H54 (cell line): Measurements from ENCODE around the gene MYO1D.
"Not testable (repeated sequence)": the region's sequence is repeated elsewhere in the genome, so short reads cannot be mapped to it uniquely, and the experiment has no call there.

Experiments
- DNase-seq: peaks from one replicate; pipeline ENCODE4 v3.0.0; 2011; ENCODE audit warnings: low spot score, mixed read lengths; ENCODE audit not compliant: insufficient read length
- FAIRE-seq: peaks from 3 replicates; lab custom pipeline; 2011; peaks lifted over from hg19 to GRCh38; lab: Jason Lieb, UNC
- POLR2A ChIP-seq: IDR thresholded peaks from 2 replicates; pipeline ENCODE4 v1.6.1; 2011; ENCODE audit warnings: low read depth, mild to moderate bottlenecking, low read length

MYO1D gene

DNA sequence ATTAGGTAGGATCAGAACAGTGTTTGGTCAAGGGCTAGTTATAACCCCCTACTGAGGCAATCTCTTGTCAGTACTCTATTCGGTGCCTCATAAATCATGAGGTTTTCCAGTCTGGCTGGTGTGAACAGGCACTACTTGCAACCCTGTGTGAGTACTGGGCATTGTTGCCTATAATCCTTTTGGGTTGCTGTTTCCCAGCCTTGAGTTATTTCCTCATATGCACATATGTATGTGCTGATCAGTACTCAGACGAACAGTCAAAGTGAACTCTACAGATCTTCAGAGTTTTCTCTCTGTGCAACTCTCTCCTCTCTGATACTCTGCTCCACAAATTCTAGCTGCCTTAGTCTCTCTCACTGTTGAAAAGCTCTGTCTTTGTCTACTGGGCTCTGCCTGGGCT is 225.8 kb downstream of the MYO1D start:
- no peak for FAIRE-seq
- TF ChIP-seq POLR2A: no peak
- DNase-seq: no peak

GRCh38 chr17:32648450-32648849 is 228.5 kb downstream of the MYO1D start:
- no peak for TF ChIP-seq POLR2A
- no peak for DNase-seq
- FAIRE-seq: no peak

DNA sequence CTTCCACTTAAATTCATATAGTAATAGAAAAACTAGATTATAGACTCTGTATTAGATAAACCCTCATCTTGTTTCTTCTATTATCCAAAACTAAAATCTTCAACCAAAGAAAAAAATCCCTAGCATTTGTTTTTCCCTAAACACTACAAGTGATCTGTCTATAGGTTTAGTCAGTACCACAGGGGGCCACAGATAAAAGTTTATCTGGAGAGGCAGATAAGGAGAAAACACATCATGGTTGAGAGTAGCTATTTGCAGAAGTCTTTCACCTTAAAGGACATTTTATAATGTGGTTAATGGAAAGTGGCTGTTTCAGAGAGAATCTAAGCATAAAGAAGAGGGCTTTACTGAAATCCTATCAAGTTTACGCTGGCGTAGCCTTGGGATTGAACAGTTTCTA is 230.0 kb downstream of the MYO1D start:
- no peak for TF ChIP-seq POLR2A
- no peak for FAIRE-seq
- DNase-seq: no peak

DNA sequence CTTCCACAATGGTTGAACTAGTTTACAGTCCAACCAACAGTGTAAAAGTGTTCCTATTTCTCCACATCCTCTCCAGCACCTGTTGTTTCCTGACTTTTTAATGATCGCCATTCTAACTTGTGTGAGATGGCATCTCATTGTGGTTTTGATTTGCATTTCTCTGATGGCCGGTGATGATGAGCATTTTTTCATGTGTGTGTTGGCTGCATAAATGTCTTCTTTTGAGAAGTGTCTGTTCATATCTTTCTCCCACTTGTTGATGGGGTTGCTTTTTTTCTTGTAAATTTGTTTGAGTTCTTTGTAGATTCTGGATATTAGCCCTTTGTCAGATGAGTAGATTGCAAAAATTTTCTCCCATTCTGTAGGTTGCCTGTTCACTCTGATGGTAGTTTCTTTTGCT is 235.4 kb downstream of the MYO1D start:
- not testable (repeated sequence) for FAIRE-seq, DNase-seq

- DNase-seq (no peak), FAIRE-seq (no peak)
- no peak for TF ChIP-seq POLR2A
Observed at GRCh38 chr17:32636598-32637218, 240.2 kb downstream of the MYO1D start.

DNA sequence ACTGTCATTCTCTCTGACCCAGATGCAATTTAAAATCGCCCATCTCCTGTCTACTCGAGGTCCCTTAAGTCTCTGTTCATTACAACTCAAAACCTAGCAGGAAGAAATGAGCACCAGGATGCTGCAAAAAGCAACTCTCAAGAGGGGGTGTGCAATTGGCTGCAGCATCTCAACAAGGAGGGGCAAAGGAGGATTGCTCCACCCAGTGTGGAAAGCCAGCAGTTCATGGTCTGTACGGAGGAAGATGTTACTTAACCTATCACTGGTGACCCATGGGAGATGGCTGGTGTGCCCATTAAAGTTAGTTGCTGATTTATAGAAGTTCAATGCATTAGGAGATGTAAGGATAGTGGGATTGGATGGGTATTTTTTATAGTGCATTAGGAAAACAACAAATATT is 242.8 kb downstream of the MYO1D start:
- FAIRE-seq: no peak
- TF ChIP-seq POLR2A: no peak
- no peak for DNase-seq

DNA sequence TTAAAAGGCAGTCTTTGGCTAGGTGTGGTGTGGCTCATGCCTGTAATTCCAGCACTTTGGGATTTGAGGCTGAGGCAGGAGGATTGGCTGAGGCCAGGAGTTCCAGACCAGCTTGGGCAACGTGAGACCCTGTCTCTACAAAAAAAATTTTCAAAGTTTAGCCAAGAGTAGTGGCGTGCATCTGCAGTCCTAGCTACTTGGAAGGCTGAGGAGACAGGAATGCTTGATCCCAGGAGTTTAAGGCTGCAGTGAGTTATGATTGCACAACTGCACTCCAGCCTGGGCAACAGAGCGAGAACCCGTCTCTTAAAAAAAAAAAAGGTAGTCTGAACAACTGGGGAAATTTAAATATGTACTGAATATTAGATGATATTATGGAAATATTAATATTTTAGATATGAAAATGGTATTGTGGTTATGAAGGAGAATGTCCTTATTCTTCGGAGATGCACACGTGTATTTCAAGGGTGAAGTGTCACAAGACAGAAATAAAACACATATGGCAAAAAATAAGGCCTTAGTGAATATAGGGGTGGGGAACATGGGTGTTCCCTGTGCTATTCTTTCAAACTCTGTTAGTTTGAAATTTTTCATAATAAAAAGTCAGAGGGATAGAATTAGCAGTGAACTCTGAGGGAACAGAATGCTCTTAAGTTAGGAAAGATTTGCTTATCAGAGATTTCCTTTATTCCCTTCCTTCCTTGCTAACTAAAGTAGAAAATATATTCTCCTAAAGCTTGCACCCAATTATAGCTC is 245.4 kb downstream of the MYO1D start:
- no peak for DNase-seq
- no peak for TF ChIP-seq POLR2A
- FAIRE-seq: no peak

GRCh38 chr17:32629563-32630190 is 247.2 kb downstream of the MYO1D start:
- FAIRE-seq (no peak), DNase-seq (no peak)
- no peak for TF ChIP-seq POLR2A

GRCh38 chr17:32628271-32629044 is 248.5 kb downstream of the MYO1D start:
- no peak for DNase-seq
- TF ChIP-seq POLR2A: no peak
- FAIRE-seq: no peak

DNA sequence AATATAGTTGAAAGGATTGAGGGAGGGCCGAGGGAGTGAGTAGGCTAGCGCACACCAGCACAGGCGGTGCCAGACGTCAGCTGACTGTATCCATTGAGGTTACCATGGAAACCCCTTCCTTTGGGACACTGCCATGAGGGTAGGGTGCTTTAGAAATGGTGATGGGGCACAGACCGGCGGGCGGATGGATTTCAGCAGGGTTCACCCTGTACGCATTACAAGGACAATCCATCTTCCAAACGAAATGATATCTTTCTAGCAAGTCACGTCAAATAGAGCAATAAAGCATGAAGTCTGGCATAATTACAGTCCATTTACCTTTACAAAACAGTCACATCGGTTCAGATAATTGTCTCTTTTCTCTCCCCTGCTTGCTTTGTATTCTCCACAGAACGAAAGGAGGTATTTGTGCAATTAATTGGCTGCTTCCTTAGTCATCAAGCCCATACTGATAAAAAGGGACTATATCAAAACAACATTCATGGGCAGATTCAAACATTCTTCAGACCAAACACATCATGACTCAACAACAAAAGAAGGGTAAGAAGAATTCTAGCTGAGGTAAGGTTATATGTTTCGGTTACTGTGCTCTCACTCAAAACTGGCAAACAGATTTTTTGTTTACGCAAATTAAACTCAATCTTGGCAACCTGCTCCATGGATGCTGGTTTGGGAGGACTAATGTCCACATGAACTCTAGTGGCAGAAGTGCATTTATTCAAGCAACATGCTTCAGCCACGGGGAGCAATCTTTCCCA is 249.5 kb downstream of the MYO1D start:
- DNase-seq (no peak), FAIRE-seq (no peak)
- no peak for TF ChIP-seq POLR2A

- TF ChIP-seq POLR2A: no peak
- FAIRE-seq: no peak
Observed at GRCh38 chr17:32626379-32626791, 250.5 kb downstream of the MYO1D start.

DNA sequence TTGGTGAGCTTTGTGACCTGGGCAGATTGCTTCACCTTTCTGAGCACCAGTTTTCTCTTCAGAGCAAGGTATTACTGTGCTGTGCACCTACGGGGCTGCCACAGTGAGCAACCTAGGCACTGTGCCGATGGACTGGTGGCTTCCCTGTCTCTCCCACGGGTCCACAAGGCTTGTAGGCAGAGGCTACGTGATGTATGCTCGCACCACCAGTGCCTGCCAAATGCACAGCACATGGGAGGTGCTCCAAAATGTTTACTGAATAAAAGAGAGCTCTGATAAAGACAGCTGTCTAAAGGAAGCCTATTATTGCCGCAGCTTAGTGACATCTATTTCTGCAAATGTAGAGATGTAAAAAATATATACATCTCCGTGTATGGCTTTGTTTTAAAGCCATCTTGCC is 251.0 kb downstream of the MYO1D start:
- DNase-seq (no peak), FAIRE-seq (no peak)
- no peak for TF ChIP-seq POLR2A

More at GRCh38 chr17:32626379-32626791, 250.5 kb downstream of the MYO1D start:
- no peak for DNase-seq

GRCh38 chr17:32623196-32623595 is 253.7 kb downstream of the MYO1D start:
- no peak for DNase-seq
- no peak for TF ChIP-seq POLR2A
- no peak for FAIRE-seq
